Karpas-422 (cell line): ENCODE data around the gene CILP2. TPM values are rescaled to one million over a fixed set of nuclear protein-coding genes. Genes with fewer than 3 reads are reported as not detected.
A peak's percentile ranks its signal among the peaks of the same experiment; 100 is the strongest.

Experiments
- DNase-seq: peaks from one replicate; pipeline ENCODE4 v3.0.0-alpha.2; 2015
- H2AFZ ChIP-seq: fragments of 200-600 bp; sonication (generic); 2 replicates; pipeline ENCODE4 v1.6.1; 2014; ENCODE audit warnings: antibody characterized with exemption, low read length, mixed read lengths
- H3K27ac ChIP-seq: fragments of 200-600 bp; sonication (generic); 2 replicates; pipeline ENCODE4 v1.5.1; 2014; ENCODE audit warnings: mild to moderate bottlenecking, low read length, moderate library complexity
- H3K27me3 ChIP-seq: fragments of 200-600 bp; sonication (generic); 2 replicates; pipeline ENCODE4 v1.6.1; 2014; ENCODE audit warnings: low read length, mixed read lengths
- H3K36me3 ChIP-seq: fragments of 200-600 bp; sonication (generic); 2 replicates; pipeline ENCODE4 v1.6.1; 2014; ENCODE audit warnings: low read length, mixed read lengths; ENCODE audit not compliant: insufficient read depth
- H3K4me1 ChIP-seq: fragments of 200-600 bp; sonication (generic); 2 replicates; pipeline ENCODE4 v1.6.1; 2014; ENCODE audit warnings: mild to moderate bottlenecking, low read length, mixed read lengths
- H3K4me2 ChIP-seq: fragments of 200-600 bp; sonication (generic); 2 replicates; pipeline ENCODE4 v1.6.1; 2014; ENCODE audit warnings: low read length, low read depth, mild to moderate bottlenecking; ENCODE audit not compliant: poor library complexity, severe bottlenecking
- H3K4me3 ChIP-seq: fragments of 200-600 bp; sonication (generic); 2 replicates; pipeline ENCODE4 v1.5.1; 2014; ENCODE audit warnings: mild to moderate bottlenecking, antibody characterized with exemption, low read length, mixed read lengths
- H3K79me2 ChIP-seq: fragments of 200-600 bp; sonication (generic); 2 replicates; pipeline ENCODE4 v1.6.1; 2014; ENCODE audit warnings: mild to moderate bottlenecking, low read length, mixed read lengths
- H3K9ac ChIP-seq: fragments of 200-600 bp; sonication (generic); 2 replicates; pipeline ENCODE4 v1.6.0; 2014; ENCODE audit warnings: low read length
- H3K9me2 ChIP-seq: fragments of 200-600 bp; sonication (generic), shearing (Covaris generic); replicated peaks from 2 replicates; pipeline ENCODE4 v1.6.0; 2014; ENCODE audit warnings: mild to moderate bottlenecking, low read length, moderate library complexity; ENCODE audit not compliant: insufficient read depth
- H3K9me3 ChIP-seq: fragments of 300-700, 200-600 bp; sonication (generic); 2 replicates; pipeline ENCODE4 v1.6.1; 2014; ENCODE audit warnings: low read length, mixed read lengths
- H4K20me1 ChIP-seq: fragments of 200-600 bp; sonication (generic); 2 replicates; pipeline ENCODE4 v1.6.1; 2014; ENCODE audit warnings: mild to moderate bottlenecking, antibody characterized with exemption, low read length, low read depth; ENCODE audit not compliant: insufficient read depth
- total RNA-seq: library from RNA; depleted of rRNA; stranded (reverse); fragments of >200 nt; shearing (Covaris generic); gene quantifications from 2 replicates; pipeline ENCODE4 v1.2.3, GENCODE V29; 2014; ENCODE audit warnings: low replicate concordance

Gene CILP2
- total RNA-seq, 1 experiment from 2014 or later: 0.15 TPM

DNA sequence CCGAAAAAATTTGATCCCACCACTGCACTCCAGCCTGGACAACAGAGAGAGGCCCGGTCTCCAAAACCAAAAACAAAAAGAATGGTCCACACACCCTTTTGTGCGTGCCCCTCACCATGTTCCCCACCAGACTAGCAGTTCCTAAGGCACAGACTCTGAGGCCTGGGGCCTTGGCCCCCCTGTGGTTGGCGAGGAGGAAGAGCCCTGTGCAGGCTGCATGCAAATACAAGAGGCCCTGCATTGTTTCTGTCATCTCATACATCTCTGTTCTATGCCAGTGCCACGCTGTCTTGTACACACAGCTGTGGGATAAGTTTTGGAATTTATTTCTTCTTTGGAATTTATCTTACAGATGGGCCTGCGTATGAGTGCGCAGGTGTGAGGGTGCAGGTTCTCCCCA, 14.0 kb upstream of the CILP2 start:
- H4K20me1 ChIP-seq: peaks cover 20% of the 10 kb centered on the region; the same call in 1 of the 2 replicates
- H3K9ac ChIP-seq: peak overlapping the region; percentile 47
- H3K79me2 ChIP-seq: peaks cover 73% of the 10 kb centered on the region
- peak overlapping the region; percentile 87 for H3K27ac ChIP-seq
- peak overlapping the region; percentile 59 for H3K4me3 ChIP-seq
- H3K36me3 ChIP-seq: peaks cover 14% of the 10 kb centered on the region; the same call in 1 of the 2 replicates
- H3K27me3 ChIP-seq: no peaks in the 10 kb centered on the region
- DNase-seq: peak; percentile 85
- H3K9me3 ChIP-seq: no peaks in the 10 kb centered on the region
- H3K4me1 ChIP-seq: peaks cover 48% of the 10 kb centered on the region
- peak overlapping the region; percentile 80 for H3K4me2 ChIP-seq
- no peak overlapping the region for H2AFZ ChIP-seq
- H3K9me2 ChIP-seq: no peaks in the 10 kb centered on the region

DNA sequence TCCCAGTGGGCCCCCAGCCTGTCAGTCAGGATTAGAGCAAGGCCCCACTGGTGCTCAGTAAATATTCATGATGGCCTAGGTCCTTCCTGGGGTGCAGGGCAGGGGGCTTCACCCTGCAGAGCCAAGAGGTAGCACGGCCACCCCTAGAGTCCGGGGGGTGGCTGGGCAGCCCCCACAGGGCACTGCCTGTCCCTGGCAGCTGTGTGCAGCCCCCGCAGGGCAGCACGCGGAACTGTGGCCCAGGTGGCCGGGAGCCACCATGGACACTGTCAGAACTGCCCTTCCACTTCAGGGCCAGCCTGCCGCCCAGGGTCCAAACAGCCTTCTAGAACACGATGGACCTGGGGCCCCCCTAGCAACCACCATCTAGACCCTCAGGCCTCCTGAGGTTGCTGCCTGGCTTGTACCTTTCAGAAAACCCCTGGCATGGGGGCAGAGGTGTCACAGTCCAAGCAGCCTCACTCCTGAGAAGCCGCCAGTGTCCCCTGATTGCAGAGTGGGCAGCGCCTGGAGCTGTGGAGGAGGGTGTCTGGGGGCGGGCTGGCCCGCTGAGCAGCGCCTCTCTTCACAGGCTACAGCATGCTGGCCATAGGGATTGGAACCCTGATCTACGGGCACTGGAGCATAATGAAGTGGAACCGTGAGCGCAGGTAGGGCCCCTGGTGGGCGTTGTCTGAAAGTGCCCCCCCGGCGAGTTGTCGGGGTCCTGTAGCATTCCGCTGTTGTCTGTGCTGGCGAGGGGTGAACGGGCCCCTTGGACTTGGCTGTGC, 12.3 kb upstream of the CILP2 start:
- Histone ChIP-seq H3K36me3 (peaks cover 5% of the 10 kb centered on the region; the same call in 1 of the 2 replicates), H3K27me3 (no peaks in the 10 kb centered on the region), H3K9me2 (no peaks in the 10 kb centered on the region), H3K4me2 (peak overlapping the region; percentile 80), H3K27ac (peak overlapping the region; percentile 87), H3K4me3 (peak overlapping the region; percentile 46; the same call in 1 of the 2 replicates), H3K4me1 (peaks cover 48% of the 10 kb centered on the region), H3K9ac (peak overlapping the region; percentile 47), H3K9me3 (no peaks in the 10 kb centered on the region), H3K79me2 (peaks cover 56% of the 10 kb centered on the region), H4K20me1 (peaks cover 20% of the 10 kb centered on the region; the same call in 1 of the 2 replicates), H2AFZ (no peak overlapping the region)
- peak; percentile 61 for DNase-seq

DNA sequence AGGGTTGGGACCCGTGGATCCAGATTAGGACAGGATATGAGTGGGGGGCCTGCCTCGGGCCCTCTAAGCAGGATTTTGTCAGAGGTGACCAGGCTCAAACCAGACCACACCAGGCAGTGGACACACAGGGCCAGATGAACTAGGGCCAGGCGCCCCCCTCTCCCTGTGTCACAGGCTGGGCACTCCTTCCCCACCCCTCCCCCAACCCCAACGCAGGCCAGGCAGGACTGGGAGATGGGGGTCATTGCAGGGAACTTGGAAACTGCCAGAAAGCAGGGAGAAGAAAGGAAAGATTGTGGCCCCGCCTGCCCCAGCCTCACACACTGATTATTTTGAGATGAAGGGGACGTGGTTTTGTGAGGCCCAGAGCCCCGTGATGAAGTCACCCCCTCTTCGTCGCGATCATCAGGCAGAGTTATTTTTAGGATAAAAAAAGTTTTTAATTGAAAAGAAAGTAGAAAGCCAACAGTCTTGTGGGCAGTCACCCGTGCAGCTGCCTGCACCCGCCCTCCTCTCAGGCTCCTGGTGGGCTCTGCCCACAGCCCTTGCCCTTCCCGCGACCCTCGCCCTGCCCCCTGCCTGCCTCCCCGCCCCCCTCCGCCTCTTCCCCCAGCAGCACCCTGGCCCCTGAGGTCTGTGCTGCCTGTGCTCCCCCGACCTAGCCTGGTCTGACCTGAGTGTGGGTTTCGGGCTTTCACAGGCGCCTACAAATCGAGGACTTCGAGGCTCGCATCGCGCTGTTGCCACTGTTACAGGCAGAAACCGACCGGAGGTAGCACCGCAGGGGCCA, 11.3 kb upstream of the CILP2 start:
- Histone ChIP-seq H2AFZ (no peak overlapping the region), H3K4me2 (peak overlapping the region; percentile 80), H3K9me2 (no peaks in the 10 kb centered on the region), H4K20me1 (peaks cover 20% of the 10 kb centered on the region; the same call in 1 of the 2 replicates), H3K36me3 (peaks cover 5% of the 10 kb centered on the region; the same call in 1 of the 2 replicates), H3K9me3 (no peaks in the 10 kb centered on the region), H3K4me3 (peak overlapping the region; percentile 46; the same call in 1 of the 2 replicates), H3K4me1 (peaks cover 48% of the 10 kb centered on the region), H3K27ac (peak overlapping the region; percentile 87), H3K27me3 (no peaks in the 10 kb centered on the region), H3K79me2 (peaks cover 46% of the 10 kb centered on the region), H3K9ac (peak overlapping the region; percentile 47)
- peak; percentile 73 for DNase-seq

DNA sequence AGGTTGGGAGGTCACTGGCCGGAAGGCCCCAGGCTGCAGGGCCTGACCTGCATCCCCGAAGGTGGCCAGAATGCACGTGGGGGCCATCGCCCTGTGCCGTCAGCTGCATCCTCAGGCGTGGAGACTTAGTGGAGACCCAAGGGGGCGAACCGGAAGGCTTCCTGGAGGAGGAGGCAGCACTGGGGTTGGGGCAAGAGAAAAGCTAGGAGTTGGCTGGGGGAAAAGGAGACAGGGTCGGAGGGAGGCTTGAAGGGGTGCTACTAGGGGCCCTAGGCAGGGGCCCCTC, 10.8 kb upstream of the CILP2 start:
- Histone ChIP-seq H3K4me2 (no peak overlapping the region), H3K4me3 (no peak overlapping the region), H4K20me1 (peaks cover 20% of the 10 kb centered on the region; the same call in 1 of the 2 replicates), H3K9me2 (no peaks in the 10 kb centered on the region), H3K36me3 (peaks cover 5% of the 10 kb centered on the region; the same call in 1 of the 2 replicates), H3K9ac (no peak overlapping the region), H3K79me2 (peaks cover 42% of the 10 kb centered on the region), H3K27me3 (no peaks in the 10 kb centered on the region), H2AFZ (no peak overlapping the region), H3K27ac (peak overlapping the region; percentile 87; the same call in 1 of the 2 replicates), H3K4me1 (peaks cover 48% of the 10 kb centered on the region), H3K9me3 (no peaks in the 10 kb centered on the region)
- DNase-seq: no peak

DNA sequence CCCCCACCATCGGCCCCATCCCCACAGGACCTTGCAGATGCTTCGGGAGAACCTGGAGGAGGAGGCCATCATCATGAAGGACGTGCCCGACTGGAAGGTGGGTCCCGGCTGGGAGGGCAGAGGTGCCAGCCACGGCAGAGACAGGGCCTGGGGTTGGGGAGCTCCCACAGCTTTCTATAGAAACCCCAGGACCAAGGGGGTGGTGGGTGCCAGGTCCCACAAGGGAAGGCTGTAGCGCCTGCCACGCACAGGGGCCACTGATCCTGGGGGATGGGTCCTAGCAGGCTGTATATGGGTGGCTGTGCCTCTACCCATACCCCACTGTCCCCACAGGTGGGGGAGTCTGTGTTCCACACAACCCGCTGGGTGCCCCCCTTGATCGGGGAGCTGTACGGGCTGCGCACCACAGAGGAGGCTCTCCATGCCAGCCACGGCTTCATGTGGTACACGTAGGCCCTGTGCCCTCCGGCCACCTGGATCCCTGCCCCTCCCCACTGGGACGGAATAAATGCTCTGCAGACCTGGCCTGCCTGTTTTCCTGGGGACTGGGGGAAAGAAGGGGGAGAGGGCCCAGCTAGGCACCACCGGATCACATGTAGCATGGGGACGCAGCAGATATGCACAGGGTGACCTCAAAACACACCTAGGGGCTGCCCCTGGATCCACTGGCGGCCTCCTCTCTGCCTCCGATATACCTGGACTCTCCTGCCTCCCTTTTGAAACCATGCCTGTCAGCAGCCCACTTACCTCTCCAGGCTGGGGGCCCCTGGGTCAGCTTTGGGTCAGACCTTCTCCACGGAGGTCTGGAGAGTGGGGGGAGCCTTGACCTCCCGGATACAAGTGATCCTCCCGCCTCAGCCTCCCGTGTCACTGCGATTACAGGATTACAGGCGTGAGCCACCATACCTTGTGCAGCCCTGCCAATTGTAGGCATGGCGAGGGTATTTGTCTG, 10.1 kb upstream of the CILP2 start:
- Histone ChIP-seq H3K27ac (no peak overlapping the region), H3K4me1 (peaks cover 44% of the 10 kb centered on the region), H3K79me2 (peaks cover 36% of the 10 kb centered on the region), H4K20me1 (peaks cover 17% of the 10 kb centered on the region; the same call in 1 of the 2 replicates), H3K9me3 (no peaks in the 10 kb centered on the region), H3K9me2 (no peaks in the 10 kb centered on the region), H3K27me3 (no peaks in the 10 kb centered on the region), H2AFZ (no peak overlapping the region), H3K9ac (no peak overlapping the region), H3K4me3 (no peak overlapping the region), H3K4me2 (no peak overlapping the region), H3K36me3 (peaks cover 10% of the 10 kb centered on the region; the same call in 1 of the 2 replicates)
- no peak for DNase-seq

DNA sequence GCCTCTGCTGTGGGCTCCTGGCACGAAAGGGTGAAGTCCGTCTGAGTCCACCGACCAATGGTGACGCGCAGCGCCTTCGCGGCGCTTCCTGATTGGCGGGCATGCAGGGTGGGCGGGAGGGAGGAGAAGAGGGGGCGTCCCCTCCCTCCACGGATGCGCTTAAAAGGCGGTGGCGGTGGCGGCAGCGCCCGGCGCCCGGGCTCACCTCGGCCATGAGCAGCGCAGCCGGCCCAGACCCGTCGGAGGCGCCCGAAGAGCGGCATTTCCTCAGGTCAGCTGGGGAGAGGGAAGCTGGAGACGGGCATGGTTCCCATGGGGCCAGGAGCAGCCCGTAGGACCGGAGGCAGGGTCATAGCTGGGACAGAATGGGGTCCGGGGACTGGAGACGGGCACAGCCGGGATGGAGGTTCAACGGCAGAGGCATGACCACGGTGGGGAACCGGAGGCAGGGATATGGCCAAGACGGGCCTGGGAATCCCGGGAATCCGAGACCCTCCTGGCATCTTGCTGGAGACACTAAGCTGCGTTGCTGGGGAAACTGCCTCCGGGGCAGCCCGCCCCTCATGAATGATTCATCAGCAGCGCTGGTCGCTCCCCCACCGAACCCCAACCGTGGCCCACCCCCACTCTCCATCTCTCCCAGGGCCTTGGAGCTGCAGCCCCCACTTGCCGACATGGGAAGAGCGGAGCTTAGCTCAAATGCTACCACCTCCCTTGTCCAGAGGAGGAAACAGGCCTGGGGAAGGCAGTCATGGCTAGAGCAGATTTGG, 9.2 kb upstream of the CILP2 start, which contains the start of gene YJEFN3:
Gene YJEFN3 (plus strand): TSS at position 191 of the 770 bp plus-strand sequence. CDS start 22 bp downstream, at position 213.
- peaks cover 11% of the 10 kb centered on the region; the same call in 1 of the 2 replicates for H3K36me3 ChIP-seq

DNA sequence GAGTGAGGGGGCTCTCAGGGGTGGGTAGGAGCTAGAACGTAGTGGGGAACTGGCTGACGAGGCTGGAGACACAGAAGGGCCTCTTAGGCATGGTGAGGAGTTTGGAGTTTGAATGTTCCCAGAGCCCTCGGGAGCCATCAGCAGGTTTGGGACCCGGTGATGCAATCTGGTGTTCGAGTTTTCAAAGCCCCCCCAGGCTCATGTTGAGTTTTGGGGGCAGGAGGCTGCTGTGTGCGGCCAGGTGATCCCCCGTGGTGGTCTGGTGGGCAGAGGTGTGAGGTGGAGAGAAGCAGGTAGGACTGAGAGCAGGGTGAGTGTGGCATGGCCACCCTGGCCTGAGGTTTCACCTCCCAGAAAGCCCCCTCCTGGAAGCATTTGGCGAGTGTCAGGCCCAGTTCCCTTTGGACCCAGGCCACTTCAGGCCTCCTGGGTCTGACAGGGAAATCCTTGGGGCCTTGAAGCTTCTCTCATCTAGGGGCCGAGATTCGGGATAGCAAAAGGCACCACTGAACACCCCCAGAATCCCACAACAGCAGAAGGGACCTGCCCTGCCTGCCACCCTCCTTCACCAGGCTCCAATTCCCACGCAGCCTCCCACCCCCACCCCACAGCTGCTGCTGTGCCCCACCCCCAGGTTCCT, 8.2 kb upstream of the CILP2 start:
- Histone ChIP-seq H3K9ac (no peak overlapping the region), H3K4me2 (no peak overlapping the region), H3K4me3 (no peak overlapping the region), H3K9me3 (no peaks in the 10 kb centered on the region), H3K36me3 (peaks cover 14% of the 10 kb centered on the region; the same call in 1 of the 2 replicates), H3K27ac (no peak overlapping the region), H4K20me1 (peaks cover 12% of the 10 kb centered on the region; the same call in 1 of the 2 replicates), H3K9me2 (no peaks in the 10 kb centered on the region), H3K79me2 (peaks cover 16% of the 10 kb centered on the region), H2AFZ (no peak overlapping the region), H3K27me3 (no peaks in the 10 kb centered on the region), H3K4me1 (peaks cover 24% of the 10 kb centered on the region)
- no peak for DNase-seq

More for the DNA sequence above, 9.2 kb upstream of the CILP2 start, which contains the start of gene YJEFN3:
- Histone ChIP-seq H2AFZ (no peak within 1 kb of the TSS), H3K9ac (no peak within 1 kb of the TSS), H3K4me2 (no peak within 1 kb of the TSS), H3K27me3 (no peaks in the 10 kb centered on the region), H3K79me2 (peaks cover 26% of the 10 kb centered on the region), H4K20me1 (peaks cover 16% of the 10 kb centered on the region; the same call in 1 of the 2 replicates), H3K27ac (no peak within 1 kb of the TSS), H3K4me1 (peaks cover 34% of the 10 kb centered on the region), H3K9me2 (no peaks in the 10 kb centered on the region), H3K4me3 (no peak within 1 kb of the TSS), H3K9me3 (no peaks in the 10 kb centered on the region)
- DNase-seq: no peak
